GM18858 (cell line): ENCODE results near the gene CHIC2.
A peak's percentile ranks its signal among the peaks of the same experiment; 100 is the strongest.
"Not testable (repeated sequence)": the region's sequence is repeated elsewhere in the genome, so short reads cannot be mapped to it uniquely, and the experiment has no call there.

ENCODE experiments used
- ATAC-seq: cut with Tn5 transposase; IDR thresholded peaks from one replicate; pipeline ENCODE4 v1.9.1; 2021; ENCODE audit not compliant: unreplicated experiment

Gene CHIC2

GRCh38 chr4:54064317-54065111 lies at the start of gene CHIC2:
CHIC2 (minus strand) TSS chr4:54064605; CDS start chr4:54064300, 305 bp downstream.
- ATAC-seq, result peak; percentile 94

DNA sequence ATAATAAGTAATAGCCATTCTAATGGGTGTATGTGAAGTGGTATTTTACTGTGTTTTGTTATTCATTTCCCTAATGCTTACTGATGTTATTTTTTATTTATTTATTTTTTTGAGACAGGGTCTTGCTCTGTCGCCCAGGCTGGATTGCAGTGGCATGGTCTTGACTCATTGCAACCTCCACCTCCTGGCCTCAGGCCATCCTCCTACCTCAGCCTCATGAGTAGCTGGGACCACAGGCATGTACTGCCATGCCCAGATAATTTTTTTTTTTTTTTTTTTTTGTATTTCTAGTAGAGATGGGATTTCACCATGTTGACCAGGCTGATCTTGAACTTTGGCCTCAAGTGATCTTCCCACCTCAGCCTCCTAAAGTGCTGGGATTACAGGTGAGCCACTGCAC lies 48.8 kb upstream of the CHIC2 start:
- ATAC-seq, result not testable (repeated sequence)

DNA sequence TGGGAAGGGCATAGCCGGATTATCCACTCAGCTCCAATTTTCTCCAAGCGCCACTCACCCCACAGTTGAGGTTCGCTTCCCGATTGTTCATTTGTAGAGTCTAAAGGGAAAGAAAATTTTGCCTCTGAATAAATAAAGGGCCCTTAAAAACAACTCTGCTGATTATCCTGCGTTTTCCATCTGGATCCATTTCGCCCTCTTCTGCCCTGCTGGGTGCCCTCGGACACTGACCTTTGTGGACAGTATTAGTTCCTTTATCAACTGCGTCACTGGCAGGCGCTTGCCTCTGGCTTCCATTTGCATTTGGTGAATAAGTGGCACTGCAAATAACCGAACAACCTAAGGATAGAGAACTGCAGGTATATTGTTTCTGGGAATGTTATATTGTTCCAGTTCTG lies 45.6 kb upstream of the CHIC2 start:
- no peak for ATAC-seq

DNA sequence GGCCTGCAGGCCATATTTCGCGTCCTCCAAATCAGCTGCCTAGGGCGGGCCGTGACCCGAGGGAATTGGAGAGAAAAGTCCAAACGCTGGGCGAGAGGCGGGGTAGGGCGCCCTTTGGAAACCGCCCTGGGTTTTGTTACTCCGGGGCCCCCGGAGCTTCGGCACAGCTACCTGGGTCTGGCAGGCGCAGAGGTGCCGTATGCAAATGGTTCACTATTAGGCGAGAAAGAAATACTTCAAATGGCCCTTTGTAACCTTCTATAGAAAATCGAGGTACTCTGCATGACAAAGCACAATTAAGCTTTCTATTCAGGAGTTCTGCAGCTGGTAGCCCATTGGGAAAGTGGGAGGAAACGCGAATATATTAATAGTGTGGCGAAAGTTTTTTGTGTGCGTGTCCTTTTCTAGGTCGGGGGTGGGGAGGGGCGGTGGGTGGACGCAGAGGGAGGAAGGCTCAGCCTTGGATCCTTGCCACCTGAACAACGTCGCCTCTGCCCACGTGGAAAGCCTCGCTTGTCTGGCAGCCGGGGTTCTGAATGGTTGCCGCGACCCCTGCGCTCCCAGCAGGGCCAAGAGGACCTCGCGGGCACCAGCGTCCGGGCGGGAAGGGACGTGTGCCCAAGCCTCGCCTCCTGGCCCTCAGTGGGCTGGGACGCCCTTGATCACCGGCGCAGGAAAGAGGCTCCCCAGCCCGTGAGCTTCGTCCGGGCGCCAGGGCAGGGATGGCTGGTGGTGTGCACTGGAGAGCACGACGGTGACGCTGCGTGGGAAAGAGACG lies 45.0 kb upstream of the CHIC2 start:
- no peak for ATAC-seq

GRCh38 chr4:54107951-54108748 lies 43.7 kb upstream of the CHIC2 start:
- no peak for ATAC-seq

DNA sequence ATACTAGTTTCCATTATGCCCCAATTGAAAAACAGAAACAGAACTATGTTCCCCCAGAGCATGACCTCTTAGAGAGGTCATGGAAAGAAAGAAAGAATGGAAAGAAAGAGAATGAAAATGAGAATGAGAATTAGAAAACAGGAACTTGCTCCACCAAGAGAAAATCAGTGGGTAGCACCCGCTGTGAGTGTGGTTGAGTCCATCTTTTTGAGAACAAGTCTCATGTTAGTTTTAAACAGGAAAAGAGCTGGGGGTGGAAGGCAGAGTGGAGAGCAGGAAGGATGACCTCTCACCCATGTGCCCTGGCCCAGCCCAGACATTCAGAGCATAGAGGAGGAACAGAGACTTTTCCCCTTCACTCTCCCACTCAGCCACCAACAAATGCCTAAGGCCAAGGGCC lies 40.5 kb upstream of the CHIC2 start:
- no peak for ATAC-seq

GRCh38 chr4:54103190-54103574 lies 38.8 kb upstream of the CHIC2 start:
- ATAC-seq, result no peak

- no peak for ATAC-seq
Observed at GRCh38 chr4:54102531-54103106, 38.2 kb upstream of the CHIC2 start.

DNA sequence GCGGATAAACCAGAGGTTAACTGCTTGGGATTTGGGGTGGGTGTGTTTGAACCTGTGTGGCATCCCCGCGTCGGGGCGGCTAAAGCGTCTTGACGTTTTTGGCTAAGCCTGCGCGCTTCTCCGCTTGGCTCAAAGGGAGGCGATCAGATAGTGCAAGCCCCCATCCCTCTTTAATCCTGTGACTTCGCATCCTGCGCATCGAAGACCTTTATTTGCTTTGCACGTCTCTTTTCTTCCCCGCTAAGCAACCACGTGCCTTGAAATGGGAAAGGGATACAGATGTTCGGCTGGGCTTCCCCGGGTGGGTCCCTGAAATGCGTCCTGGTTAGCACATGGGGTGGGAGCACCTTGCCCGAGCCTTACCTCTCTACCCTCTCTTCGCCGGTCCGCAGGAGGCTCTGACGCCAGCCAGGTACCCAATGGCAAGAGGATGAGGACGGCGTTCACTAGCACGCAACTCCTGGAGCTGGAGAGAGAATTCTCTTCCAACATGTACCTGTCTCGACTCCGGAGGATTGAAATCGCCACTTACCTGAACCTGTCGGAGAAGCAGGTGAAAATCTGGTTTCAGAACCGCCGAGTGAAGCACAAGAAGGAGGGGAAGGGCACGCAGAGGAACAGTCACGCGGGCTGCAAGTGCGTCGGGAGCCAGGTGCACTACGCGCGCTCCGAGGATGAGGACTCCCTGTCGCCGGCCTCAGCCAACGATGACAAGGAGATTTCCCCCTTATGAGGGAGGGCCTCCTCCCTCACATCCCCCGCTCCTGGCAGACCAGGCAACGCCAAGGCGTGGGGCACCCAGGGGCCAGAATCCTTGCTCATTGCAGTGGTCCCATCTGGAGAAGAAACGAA lies 37.0 kb upstream of the CHIC2 start:
- ATAC-seq, result no peak

GRCh38 chr4:54100595-54101189 lies 36.3 kb upstream of the CHIC2 start:
- ATAC-seq, result no peak

DNA sequence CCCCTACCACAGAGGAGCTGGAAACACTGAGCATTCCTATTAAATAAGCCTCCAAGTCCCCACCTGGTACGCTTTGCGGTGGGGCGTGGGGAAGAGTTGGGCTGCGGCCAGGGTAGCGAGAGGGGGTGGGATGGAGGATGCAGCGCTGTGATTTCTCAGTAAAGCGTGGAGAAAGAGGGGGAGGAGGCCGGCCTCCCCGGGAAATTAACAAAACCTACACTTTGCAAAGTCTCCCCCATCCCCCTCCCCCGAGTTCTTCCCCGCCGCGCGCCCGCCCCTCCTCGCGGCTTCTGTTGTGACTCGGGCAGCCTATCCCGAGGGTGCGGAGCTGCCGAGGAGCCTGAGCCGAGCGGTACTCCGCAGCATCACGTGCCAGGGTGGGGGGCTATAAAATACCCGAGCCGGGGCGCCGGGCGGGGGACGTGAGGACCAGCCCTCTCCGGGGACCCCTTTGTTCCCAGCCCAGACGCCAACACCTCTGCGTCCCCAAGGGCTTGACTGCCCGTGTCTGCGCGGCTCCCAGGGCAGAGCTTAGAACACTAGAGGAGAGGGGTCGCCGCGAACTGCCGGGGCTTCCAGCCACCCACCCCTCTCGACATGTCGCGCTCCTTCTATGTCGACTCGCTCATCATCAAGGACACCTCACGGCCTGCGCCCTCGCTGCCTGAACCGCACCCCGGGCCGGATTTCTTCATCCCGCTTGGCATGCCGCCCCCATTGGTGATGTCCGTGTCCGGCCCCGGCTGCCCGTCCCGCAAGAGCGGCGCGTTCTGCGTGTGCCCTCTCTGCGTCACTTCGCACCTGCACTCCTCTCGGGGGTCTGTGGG lies 35.6 kb upstream of the CHIC2 start, which contains the start of gene GSX2:
TSS of gene GSX2 (plus strand) at position 416 of the 827 bp plus-strand sequence. CDS start at position 598, 182 bp downstream.
- no peak for ATAC-seq

DNA sequence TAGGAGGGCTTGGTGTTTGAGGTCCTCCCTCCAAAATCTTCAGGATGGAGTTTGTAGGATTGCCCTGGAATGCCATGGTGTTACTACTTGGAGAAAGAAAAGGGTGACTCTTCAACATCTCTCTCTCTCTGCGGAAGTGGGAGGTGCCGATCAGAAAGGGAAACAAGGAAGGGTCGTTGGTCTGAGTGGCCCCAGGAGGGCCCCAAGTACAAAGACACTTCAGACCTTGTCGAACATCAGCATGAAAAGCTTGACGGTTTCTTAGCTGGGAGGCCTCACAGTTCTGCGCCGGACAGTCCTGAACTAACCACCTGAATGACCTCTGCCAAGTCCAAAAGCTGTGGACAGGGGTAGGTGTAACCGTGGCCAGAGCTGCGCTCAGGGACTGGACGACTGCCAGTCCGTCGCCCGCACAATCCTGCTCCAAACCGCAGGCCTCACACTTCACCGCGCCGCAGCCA lies 34.9 kb upstream of the CHIC2 start:
- no peak for ATAC-seq

DNA sequence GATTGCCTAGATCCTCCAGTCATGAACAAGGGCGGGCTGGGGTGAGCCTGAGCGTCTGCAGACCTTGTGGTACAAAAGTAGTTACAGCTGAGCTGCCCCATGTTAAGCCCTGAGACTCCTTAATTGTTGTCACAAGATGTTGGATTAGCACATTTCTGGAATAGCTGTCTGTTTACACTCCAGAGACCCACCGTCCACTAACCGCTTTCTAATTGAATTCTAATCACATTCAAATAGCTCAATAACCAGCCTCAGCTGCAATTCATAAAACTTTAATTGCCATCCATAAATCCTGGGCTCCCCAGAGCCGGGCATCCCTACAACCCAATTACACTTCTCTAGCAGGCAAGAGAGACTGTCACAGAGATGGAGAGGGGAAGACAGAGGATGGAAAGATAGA lies 34.0 kb upstream of the CHIC2 start:
- no peak for ATAC-seq

DNA sequence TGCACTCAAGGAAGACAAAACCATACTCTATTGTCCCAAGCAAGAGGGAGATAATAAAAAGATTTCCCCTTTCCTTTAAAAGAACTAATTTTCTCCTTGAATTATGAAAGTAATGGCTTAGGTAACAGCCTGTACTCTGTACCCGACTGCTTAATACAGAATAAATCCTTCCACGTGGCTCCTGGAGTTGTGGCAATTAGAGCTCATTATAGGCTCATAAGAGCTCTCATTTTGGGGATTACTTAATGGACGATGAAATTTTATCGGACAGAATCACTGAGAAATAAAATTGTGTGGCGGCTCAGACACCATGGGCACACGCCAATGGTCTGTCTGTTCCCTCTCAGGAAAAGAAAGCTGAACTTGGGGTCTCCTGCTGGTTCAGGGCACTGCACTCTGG lies 32.7 kb upstream of the CHIC2 start:
- no peak for ATAC-seq

DNA sequence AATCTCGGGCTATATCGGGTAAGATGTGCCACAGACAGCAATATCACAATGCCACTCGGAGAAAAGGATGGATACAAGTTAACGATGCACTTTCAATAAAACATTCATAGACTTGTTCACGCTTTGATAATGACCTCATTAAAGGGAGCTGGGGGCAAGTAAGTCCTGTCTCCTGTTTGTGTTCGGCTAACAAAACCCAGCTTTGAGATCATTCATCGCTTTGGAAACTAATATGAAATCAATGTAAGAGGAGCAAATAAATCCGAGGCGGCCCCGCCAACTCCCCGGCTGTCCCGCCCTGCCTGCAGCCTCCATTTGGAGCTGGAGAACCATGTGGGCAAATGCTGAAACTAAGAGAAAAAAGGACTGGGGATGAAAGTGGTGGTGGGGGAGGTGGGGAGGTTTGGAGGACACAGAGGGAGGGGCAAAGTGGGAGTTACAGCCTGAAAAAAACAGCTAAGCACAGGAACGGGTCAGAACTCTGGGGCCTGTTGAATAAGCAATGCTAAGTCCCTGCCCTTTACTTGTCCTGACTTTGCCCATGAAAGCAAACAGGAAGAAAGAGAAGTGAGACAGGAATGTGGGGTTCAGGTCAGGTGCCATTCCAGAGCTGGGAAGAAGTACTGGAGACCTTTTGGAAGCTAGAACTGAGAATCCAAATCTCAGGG lies 32.0 kb upstream of the CHIC2 start:
- no peak for ATAC-seq

DNA sequence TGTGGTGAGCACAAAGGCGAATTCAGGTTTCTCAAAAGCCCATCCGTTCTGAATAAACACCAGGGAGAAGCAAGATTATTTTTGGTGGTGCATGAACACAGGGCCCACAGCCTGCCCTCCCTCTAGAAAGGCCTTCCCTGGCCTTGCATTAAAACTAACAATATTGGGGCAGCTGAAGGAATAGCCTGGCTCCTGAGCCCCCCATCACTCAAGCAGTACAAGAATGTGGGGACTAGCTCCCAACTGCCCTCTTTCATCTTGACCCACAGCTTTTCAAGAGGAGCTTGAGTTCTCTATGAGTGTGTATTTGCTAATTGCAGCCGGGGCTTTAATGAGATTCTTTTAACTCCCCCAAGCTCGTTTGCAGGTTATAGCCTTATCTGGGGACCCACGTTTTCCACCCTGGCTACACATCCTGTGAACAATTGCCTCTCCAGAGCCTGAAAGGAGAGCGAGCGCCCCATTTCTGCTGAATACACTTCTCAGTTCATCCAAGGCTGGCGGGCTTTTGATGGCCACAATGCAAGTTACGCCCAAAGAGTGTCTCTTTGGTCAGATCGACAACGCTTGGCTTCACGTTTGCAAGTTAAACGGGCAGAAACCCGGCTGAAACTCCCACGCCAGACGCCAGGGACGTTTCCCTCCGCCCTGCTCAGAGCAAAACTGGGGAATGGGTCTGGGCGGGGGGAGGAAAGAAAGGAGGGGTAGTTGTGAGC lies 30.9 kb upstream of the CHIC2 start:
- no peak for ATAC-seq

DNA sequence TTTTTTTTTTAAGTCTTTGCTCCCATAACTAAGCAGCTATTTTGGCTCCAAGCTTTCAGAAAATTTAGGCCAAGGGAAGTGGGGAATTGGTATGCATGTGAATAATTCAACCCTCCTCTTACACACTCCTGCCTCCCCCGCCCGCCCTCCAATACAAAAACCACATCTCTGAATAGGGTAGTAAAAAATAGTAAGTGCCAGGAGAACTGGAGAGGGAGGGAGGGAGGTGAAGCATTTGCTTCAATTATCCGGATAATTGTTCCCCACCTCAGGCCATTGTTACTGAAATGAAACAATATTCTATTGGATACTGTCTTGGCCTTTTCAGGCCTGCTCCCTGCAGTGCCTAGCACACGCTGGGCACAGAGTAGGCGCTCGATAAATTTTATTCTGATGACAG lies 30.0 kb upstream of the CHIC2 start:
- ATAC-seq, result no peak
